Fibroblast of villous mesenchyme (primary cell): ENCODE results near the gene DMGDH. TPM values are rescaled to one million over a fixed set of nuclear protein-coding genes. Genes with fewer than 3 reads are reported as not detected.
"Not testable (repeated sequence)": the region's sequence is repeated elsewhere in the genome, so short reads cannot be mapped to it uniquely, and the experiment has no call there.

ENCODE experiments used
- DNase-seq: peaks from one replicate; pipeline ENCODE4 v3.0.0-alpha.2; 2010; ENCODE audit warnings: low read depth
- H3K4me3 ChIP-seq: 2 replicates; pipeline ENCODE4 v1.5.1; 2011; ENCODE audit warnings: low read depth, mild to moderate bottlenecking, low read length
- CTCF ChIP-seq: IDR thresholded peaks from 2 replicates; pipeline ENCODE4 v1.5.1; 2012; ENCODE audit warnings: low read depth, mild to moderate bottlenecking, low read length; ENCODE audit not compliant: insufficient read depth
- total RNA-seq: library from RNA; depleted of rRNA; stranded (reverse); fragments of >200 nt; gene quantifications from 2 replicates; pipeline ENCODE4 v1.2.3, GENCODE V29; 2012

DMGDH gene
- total RNA-seq, 1 donor, result 6.9 TPM

- TF ChIP-seq CTCF, result no peak
- no peak overlapping the region for H3K4me3 ChIP-seq
- peak; percentile 53 for DNase-seq
Measured at GRCh38 chr5:78992146-78992545, 77.3 kb downstream of the DMGDH start.

GRCh38 chr5:78989080-78989479, 80.4 kb downstream of the DMGDH start:
- TF ChIP-seq CTCF, result no peak
- no peak for DNase-seq
- H3K4me3 ChIP-seq, result no peak overlapping the region

- H3K4me3 ChIP-seq, result peak overlapping the region; percentile 73
- DNase-seq, result peak; percentile 25
- TF ChIP-seq CTCF, result no peak
Measured at GRCh38 chr5:78985725-78986223, 83.7 kb downstream of the DMGDH start.

GRCh38 chr5:78985116-78985724, 84.3 kb downstream of the DMGDH start, which contains the start of gene ARSB:
Gene ARSB (minus strand): TSS chr5:78985310. CDS start chr5:78985248, 62 bp downstream.
- TF ChIP-seq CTCF, result no peak
- DNase-seq, result peak; percentile 49
- H3K4me3 ChIP-seq, result peak within 1 kb of the TSS; percentile 73

- peak; percentile 81 for DNase-seq
- H3K4me3 ChIP-seq, result peak overlapping the region; percentile 73
- TF ChIP-seq CTCF, result peak; percentile 42
Measured at GRCh38 chr5:78984439-78985115, 84.9 kb downstream of the DMGDH start.

GRCh38 chr5:78983601-78984438, 85.7 kb downstream of the DMGDH start:
- no peak for DNase-seq
- peak overlapping the region; percentile 73 for H3K4me3 ChIP-seq
- TF ChIP-seq CTCF, result no peak

GRCh38 chr5:78983194-78983593, 86.3 kb downstream of the DMGDH start:
- not testable (repeated sequence) for H3K4me3 ChIP-seq, DNase-seq
